HK-2 (cell line): ENCODE data around the gene SCARF2.
A peak's percentile ranks its signal among the peaks of the same experiment; 100 is the strongest.
"Not testable (repeated sequence)": the region's sequence is repeated elsewhere in the genome, so short reads cannot be mapped to it uniquely, and the experiment has no call there.

ENCODE experiments used
- DNase-seq: peaks from one replicate; pipeline ENCODE4 v3.0.0-alpha.2; 2018; ENCODE audit not compliant: unreplicated experiment

SCARF2 gene

GRCh38 chr22:20427104-20427944 is 10.3 kb downstream of the SCARF2 start:
- DNase-seq, result no peak

- no peak for DNase-seq
Observed at GRCh38 chr22:20426259-20426615, 11.4 kb downstream of the SCARF2 start.

DNA sequence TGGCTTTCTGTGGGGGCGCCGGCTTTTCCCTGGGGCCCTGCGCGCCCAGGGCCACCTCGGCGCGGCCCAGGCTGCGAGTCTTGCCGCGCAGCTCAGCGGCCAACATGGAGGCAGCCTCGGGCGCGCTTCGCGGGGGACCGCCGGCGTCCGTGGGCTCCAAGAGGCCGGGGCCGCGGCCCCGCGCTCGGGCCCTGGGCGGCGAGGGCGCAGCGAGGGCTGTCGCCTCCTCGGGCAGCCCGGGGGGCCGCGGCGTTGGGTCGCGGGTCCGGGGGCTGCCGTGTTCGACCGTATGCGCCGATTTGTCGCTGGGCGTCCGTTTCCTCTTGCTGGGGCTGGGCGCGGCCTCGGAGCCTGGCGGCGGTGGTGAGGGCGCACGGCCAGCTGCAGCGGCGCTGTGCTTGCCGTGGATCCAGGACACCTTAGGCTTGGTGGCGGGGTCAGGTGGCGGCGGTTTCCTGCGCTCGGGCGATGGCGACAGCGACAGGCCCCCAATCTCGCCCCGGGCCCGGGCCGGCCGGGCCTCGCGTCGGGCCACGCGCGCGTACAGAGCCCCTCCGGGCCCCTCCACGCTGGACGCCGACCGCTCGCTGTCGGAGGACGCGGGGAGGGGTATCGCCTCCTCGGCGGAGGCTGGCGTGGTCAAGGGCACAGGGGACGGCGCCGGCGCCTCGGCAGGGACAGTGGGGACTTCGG is 11.9 kb downstream of the SCARF2 start:
- no peak for DNase-seq

DNA sequence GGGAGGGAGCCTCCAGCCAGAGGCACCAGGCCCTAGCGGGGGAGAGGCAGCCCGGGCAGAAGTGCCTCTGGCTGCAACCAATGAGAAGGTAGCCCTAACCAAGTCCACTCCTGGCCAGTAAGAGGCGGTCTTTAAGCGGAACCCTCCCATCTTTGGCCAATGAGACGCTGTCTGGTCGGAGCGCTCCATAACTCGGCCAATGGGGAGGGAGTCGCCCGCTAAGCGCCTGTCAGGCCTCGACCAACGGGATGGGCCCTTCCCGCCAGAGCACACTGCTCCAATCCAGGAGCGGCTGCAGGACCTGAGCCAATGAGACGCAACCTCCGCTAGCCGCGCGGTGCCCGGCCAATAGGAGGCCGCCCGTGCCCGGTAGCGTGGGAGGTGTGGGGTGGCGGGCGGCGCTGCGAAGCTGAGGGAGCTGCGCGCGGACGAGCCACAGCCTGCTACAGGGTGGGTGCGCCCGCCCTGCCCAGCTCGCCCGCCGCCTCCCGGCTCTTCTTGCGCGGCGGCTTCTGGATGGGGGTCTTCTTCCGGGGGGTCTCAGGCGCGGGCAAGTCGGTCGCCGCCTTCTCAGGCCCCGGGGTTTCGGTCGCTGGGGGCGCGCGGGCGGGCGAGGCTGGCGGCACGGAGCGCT is 12.6 kb downstream of the SCARF2 start:
- DNase-seq, result no peak

DNA sequence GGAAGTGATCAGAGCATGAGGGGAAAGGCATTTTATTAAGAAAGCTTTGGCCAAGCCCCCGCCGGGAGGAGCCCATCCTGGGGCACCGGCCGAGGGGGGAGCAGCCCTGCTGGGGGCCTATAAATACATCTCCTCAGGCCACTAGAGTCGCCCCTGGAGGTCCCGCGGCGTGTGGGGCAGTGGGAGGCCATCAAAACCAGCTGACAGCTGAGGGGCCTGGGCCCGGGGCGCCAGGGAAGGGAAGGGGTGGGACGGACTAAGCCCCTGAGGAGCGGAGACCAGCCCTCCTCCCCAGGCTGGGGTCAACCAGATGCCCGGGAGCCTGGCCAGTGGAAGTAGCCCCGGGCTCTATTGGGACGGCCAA is 13.1 kb downstream of the SCARF2 start:
- DNase-seq, result no peak

DNA sequence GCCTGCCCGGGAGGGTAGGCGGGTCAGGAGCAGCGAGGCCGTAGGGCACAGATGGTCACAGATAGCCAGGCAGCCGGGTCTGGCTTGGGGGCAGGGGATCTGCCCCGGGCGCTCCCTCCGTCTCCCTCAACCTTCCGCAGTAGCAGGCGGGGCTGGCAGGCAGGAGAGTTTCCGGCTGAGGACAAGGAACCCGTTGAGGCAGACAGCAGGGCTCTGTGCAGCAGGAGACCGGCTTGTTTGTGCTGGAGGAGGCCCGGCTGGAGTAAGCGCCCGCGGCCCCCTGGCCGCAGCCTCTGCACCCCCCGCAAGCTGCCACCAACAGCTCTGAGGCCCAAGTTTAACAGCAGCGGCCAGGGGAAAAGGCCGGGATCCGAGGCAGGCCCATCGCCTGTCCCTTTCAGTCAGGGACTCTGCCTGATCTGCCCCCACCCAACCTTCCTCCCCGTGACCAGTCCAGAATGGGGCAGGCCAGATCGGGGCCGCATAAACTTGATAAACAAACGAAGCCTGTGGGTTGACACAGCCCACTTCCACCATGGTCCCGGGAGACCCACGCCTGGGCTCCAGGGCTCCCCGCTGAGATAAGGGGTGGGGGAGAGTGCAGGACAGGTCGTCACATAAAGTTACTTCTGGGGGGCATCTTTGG is 13.6 kb downstream of the SCARF2 start:
- no peak for DNase-seq

DNA sequence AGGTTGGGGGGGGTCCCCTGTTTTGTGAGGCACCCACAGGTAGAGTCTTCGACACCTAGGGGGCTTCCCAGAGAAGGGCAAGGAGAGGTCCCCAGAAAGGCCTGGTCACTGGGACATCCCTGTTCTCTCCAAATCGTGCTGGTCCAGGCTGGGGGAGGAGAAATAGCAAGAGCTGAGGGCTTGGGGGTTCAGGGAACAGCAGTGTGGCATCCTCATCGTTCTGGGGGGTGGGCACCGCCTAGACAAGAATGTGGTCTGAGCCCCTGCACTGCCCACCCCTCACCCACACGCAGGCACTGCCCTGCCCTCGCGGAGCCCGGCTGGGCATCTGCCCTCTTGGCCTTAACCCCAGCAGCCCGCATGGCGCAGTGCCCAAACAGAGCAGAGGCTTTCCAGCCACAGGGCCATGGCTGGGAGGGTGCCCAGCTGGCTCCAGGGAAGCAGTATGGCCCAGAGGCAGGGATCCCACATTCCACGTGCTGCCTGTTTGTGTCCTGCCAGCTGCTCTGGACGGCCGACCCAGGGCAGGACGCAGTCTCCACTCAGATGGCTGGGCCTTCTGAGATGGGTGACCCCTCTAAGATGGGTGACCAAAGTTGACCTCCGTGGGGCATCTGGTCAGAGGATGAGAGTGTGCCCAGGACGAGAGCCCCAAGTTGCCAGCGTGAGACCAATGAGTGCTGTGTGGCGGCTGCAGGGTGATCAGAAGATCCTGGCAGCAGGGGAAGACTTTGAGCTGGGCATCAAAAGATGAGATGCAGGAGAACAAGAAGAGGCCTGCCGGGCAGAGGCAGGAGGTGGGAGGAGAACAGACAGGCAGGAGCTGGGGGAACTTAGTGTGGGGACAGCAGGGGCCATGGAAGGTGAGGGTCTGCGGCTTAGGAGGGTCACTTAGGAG is 14.4 kb downstream of the SCARF2 start:
- DNase-seq, result no peak

GRCh38 chr22:20422271-20423007 is 15.2 kb downstream of the SCARF2 start:
- DNase-seq, result no peak

GRCh38 chr22:20421507-20421874 is 16.1 kb downstream of the SCARF2 start:
- DNase-seq, result no peak

DNA sequence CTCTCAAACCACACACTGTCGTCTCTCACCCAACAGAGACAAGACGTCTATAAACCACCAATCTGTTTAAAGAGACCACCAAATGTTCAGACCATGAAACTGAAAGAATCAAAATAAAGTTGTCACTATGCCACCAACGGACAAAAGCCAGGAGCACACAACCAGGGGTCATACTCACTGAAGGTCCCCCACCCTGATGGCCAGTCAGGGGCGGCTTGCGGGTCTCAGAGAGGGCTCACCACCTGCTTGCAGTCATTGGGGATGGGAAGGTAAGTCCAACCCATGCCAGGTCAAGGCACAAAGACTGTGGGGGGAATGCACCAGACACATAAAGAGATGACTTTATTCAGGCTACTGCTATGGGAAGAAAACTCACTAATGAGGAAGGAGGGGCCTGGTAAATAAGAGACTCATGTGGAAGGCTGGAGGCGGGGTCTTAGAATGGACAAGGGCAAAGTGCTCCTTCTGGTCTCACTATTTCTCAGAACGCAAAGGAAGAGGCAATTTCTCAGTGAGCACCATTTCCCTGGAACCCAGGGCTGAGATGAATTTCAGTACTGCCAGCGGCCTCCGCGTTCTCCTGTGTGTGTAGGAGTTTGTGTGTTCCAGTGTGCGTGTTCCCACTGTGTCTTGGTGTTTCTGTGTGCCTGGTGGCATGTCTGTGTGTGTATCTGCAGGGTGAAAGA is 17.3 kb downstream of the SCARF2 start:
- no peak for DNase-seq

DNA sequence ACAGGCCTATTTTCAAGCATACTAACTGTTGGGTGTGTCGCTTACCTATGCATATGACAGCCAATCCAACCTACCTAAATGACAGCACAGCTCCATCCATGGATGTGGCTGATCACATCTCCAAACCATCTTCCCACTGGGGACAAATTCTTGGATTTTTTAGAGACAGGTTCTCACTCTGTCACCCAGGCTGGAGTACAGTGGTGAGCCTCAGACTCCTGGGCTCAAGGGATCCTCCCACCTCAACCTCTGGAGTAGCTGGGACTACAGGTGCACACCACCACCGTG is 18.0 kb downstream of the SCARF2 start:
- no peak for DNase-seq

DNA sequence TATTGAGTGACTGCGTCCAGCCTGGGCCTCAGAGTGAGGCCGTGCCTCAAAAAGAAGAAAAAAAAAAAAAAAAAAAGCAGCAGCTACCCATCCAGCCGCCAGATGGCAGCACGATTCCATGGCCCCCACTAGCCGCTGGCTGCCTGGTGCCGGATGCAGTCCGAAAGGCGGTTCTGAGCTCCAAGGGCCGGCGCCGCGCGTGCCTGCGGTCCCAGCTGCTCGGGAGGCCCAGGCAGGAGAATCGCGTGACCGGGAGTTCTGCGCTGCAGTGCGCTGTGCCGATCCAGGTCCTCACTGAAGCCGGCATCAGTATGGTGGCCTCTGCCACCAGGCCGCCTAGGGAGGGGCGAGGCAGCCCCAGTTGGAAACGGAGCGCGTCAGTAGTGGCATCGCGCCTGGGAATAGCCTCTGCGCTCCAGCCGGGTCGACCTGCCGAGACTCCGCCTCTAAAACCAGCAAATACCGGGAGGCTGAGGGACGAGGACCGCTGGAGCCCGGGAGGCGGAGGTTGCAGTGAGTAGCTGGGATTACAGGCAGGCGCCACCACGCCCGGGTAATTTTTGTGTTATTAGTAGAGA is 19.3 kb downstream of the SCARF2 start:
- peak; percentile 75 for DNase-seq

DNA sequence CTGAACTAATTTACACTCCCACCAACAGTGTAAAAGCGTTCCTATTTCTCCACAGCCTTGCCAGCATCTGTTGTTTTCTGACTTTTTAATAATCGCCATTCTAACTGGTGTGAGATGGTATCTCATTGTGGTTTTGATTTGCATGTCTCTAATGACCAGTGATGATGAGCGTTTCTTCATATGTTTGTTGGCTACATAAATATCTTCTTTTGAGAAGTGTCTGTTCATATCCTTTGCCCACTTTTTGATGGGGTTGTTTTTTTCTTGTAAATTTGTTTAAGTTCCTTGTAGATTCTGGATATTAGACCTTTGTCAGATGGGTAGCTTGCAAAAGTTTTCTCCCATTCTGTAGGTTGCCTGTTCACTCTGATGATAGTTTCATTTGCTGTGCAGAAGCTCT is 21.9 kb downstream of the SCARF2 start:
- DNase-seq, result not testable (repeated sequence)

GRCh38 chr22:20415241-20415640 is 22.4 kb downstream of the SCARF2 start:
- DNase-seq, result not testable (repeated sequence)

- no peak for DNase-seq
Observed at GRCh38 chr22:20414450-20414849, 23.2 kb downstream of the SCARF2 start.

- DNase-seq, result no peak
Observed at GRCh38 chr22:20414059-20414440, 23.6 kb downstream of the SCARF2 start.

- DNase-seq, result no peak
Observed at GRCh38 chr22:20413217-20414058, 24.2 kb downstream of the SCARF2 start.

DNA sequence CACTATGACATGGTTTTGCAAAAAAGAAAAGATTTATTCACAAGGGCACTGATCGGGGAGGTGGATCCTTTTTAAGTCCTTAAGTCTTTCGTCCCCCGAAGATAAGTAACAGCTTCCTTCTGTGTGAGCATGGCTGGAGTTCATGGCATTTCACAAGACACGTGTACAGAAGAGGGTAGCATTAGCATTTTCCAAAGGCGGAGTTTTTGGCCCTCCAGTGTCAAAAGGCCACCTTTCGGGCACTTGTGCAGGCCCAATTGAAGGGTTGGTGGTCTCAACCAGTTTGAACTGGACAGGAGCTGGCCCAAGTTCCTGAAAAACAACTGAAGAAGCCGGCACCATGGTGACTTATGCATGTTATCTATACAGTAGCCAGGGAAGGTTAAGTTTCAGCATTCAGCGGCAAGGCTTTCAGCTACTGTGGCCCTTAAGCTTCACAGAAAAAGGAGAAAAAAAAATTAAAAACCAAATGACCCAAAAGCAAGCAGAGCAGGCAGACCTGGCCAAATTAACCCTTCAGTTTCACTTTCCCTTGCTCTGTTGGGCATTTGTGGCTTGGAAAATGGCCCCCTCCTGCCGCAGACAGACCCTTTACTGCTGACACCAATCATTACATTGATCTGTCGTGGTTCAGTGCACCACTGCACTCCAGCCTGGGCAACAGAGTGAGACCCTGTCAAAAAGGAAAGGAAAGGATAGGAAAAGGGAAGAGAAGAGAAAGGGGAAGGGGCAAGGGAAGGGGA is 25.0 kb downstream of the SCARF2 start:
- no peak for DNase-seq
